ENCODE measurements around the gene ANKRD55. TPM values are rescaled to one million over a fixed set of nuclear protein-coding genes. Genes with fewer than 3 reads are reported as not detected.

ANKRD55 gene
- total and polyA plus RNA-seq, 9 of the 15 experiments (the other 6 are each of a cell fraction or from before 2014, with no cell fraction given) = 3.4 to 10.6 (median 6.5) TPM

- TF ChIP-seq ZNF165 (CRISPR knock-in tag; IDR thresholded peaks at IDR 0.05; ENCODE audit: borderline replicate concordance) = no peak
- TF ChIP-seq IRF9 (tag; IDR thresholded peaks at IDR 0.05) = no peak
- peak in 1 of 2 experiments; percentile 51 for TF ChIP-seq NCOA2 (IDR thresholded peaks at IDR 0.05; ENCODE audit: partially characterized antibody in 2 of 2)
- TF ChIP-seq PHB2 (IDR thresholded peaks at IDR 0.05; ENCODE audit: low read depth) = peak; percentile 55; the same call in 1 of the 2 replicates
- peak; percentile 74 for TF ChIP-seq HMGN3 (IDR thresholded peaks at IDR 0.05; ENCODE audit: borderline replicate concordance, extremely low read depth, insufficient read length, low read depth, low read length)
- TF ChIP-seq ESRRA (IDR thresholded peaks at IDR 0.05; ENCODE audit: borderline replicate concordance, low read depth) = peak; percentile 78
- TF ChIP-seq ZNF217 (CRISPR knock-in tag; IDR thresholded peaks at IDR 0.05) = no peak
- no peak for TF ChIP-seq ZFP30 (CRISPR knock-in tag; IDR thresholded peaks at IDR 0.05; ENCODE audit: borderline replicate concordance)
- TF ChIP-seq BRD9 (IDR thresholded peaks at IDR 0.05; ENCODE audit: low read depth, partially characterized antibody) = peak; percentile 92
- TF ChIP-seq NCOR1 (IDR thresholded peaks at IDR 0.05) = peak; percentile 95
- peak; percentile 55 for TF ChIP-seq MEIS2 (IDR thresholded peaks at IDR 0.05; ENCODE audit: partially characterized antibody)
- no peak for TF ChIP-seq ZNF699 (CRISPR knock-in tag; IDR thresholded peaks at IDR 0.05; ENCODE audit: insufficient replicate concordance)
- TF ChIP-seq CBX3 (IDR thresholded peaks at IDR 0.05; ENCODE audit: borderline replicate concordance in 1 of 2, low read length in 2 of 2) = peak in 1 of 2 experiments; percentile 54; a peak in 1 of 3 replicates
Observed at GRCh38 chr5:56161927-56162326, 71.2 kb downstream of the ANKRD55 start (continued).

All from K562 (cell line).